ENCODE data around the gene ACTR2. TPM values are rescaled to one million over a fixed set of nuclear protein-coding genes. Genes with fewer than 3 reads are reported as not detected.
A peak's percentile ranks its signal among the peaks of the same experiment; 100 is the strongest.

ACTR2 gene
- total and polyA plus RNA-seq, 9 of the 15 experiments (the other 6 are each of a cell fraction or from before 2014, with no cell fraction given), result 47.3 to 239 (median 108) TPM

- TF ChIP-seq NONO (IDR thresholded peaks at IDR 0.05; ENCODE audit: low read depth in 2 of 2, low read length in 1 of 2) (peak; percentile 57 to 85; a peak in 3 of 4 replicates), JUND (IDR thresholded peaks at IDR 0.05; ENCODE audit: borderline replicate concordance, low read depth, low read length) (peak; percentile 52; the same call in 1 of the 2 replicates), JUND (tag; IDR thresholded peaks at IDR 0.05; ENCODE audit: borderline replicate concordance, low read depth, low read length) (no peak), ZBED1 (IDR thresholded peaks at IDR 0.05) (no peak), CREB1 (IDR thresholded peaks at IDR 0.05) (peak; percentile 43; the same call in 1 of the 2 replicates), CREB1 (CRISPR knock-in tag; IDR thresholded peaks at IDR 0.05) (peak; percentile 59; the same call in 1 of the 2 replicates), ZNF583 (CRISPR knock-in tag; IDR thresholded peaks at IDR 0.05) (peak; percentile 73; the same call in 1 of the 2 replicates), MCM3 (IDR thresholded peaks at IDR 0.05) (no peak), BACH1 (tag; IDR thresholded peaks at IDR 0.05) (no peak), SMARCE1 (IDR thresholded peaks at IDR 0.05) (0 out of 2 replicates have a peak, but pooled peaks have one; percentile 40), ZKSCAN8 (CRISPR knock-in tag; IDR thresholded peaks at IDR 0.05) (no peak), EP300 (IDR thresholded peaks at IDR 0.05; ENCODE audit: low read length) (peak; percentile 17; the same call in 1 of the 2 replicates), XRCC3 (IDR thresholded peaks at IDR 0.05) (no peak), ZBTB34 (CRISPR knock-in tag; IDR thresholded peaks at IDR 0.05) (no peak), ZNF780A (CRISPR knock-in tag; IDR thresholded peaks at IDR 0.05) (no peak), NCOA4 (IDR thresholded peaks at IDR 0.05; ENCODE audit: partially characterized antibody) (no peak), ZBTB5 (IDR thresholded peaks at IDR 0.05) (no peak), ZNF280B (CRISPR knock-in tag; IDR thresholded peaks at IDR 0.05) (no peak), CBX3 (IDR thresholded peaks at IDR 0.05; ENCODE audit: borderline replicate concordance in 1 of 2, low read length in 2 of 2) (no peak), ZBTB26 (CRISPR knock-in tag; IDR thresholded peaks at IDR 0.05) (no peak), ZNF445 (CRISPR knock-in tag; IDR thresholded peaks at IDR 0.05; ENCODE audit: low read depth) (no peak), ARHGAP35 (IDR thresholded peaks at IDR 0.05; ENCODE audit: partially characterized antibody) (no peak), ZNF764 (CRISPR knock-in tag; IDR thresholded peaks at IDR 0.05; ENCODE audit: low read depth) (no peak), ZNF140 (CRISPR knock-in tag; IDR thresholded peaks at IDR 0.05) (no peak)
Measured at GRCh38 chr2:65227456-65228262, at the start of gene ACTR2 (continued).

All from K562 (cell line).